Stimulated activated CD4-positive, alpha-beta T cell treated with anti-CD3 and anti-CD28 coated beads, Interleukin-1b, Interleukin-23, amount 100 ng/mL, for 4 hours (primary cell): ENCODE measurements around the gene ASL.
"Not testable (repeated sequence)": the region's sequence is repeated elsewhere in the genome, so short reads cannot be mapped to it uniquely, and the experiment has no call there.

Experiments
- DNase-seq, 2 donors: peaks; one replicate each; pipeline ENCODE4 v3.0.0-alpha.2; 2020; ENCODE audit warnings: low read depth in 2 of 2

ASL gene

GRCh38 chr7:66075590-66076461, at the start of gene ASL:
Gene ASL, plus strand, starts transcription at chr7:66075819. Its CDS starts 263 bp downstream, at chr7:66076082.
- DNase-seq = peak; percentile 74 to 86

- DNase-seq = not testable (repeated sequence)
These were observed 47.3 kb upstream of the ASL start for GRCh38 chr7:66028342-66028741.

- DNase-seq = no peak
These were observed 41.9 kb upstream of the ASL start for GRCh38 chr7:66033471-66034385.

- DNase-seq = not testable (repeated sequence)
These were observed 41.1 kb upstream of the ASL start for GRCh38 chr7:66034436-66035010.

- DNase-seq = no peak
These were observed 39.2 kb upstream of the ASL start for GRCh38 chr7:66036382-66036781.

GRCh38 chr7:66036788-66037187, 38.8 kb upstream of the ASL start:
- DNase-seq = no peak

- no peak for DNase-seq
These were observed 36.4 kb upstream of the ASL start for GRCh38 chr7:66039094-66039670.

GRCh38 chr7:66043681-66044497, 31.7 kb upstream of the ASL start:
- peak; percentile 6 to 17 for DNase-seq

GRCh38 chr7:66044498-66044854, 31.1 kb upstream of the ASL start:
- DNase-seq = not testable (repeated sequence)

- no peak for DNase-seq
These were observed 28.2 kb upstream of the ASL start for GRCh38 chr7:66047426-66047825.

GRCh38 chr7:66049886-66050285, 25.7 kb upstream of the ASL start:
- not testable (repeated sequence) for DNase-seq

GRCh38 chr7:66050337-66050957, 25.2 kb upstream of the ASL start:
- no peak for DNase-seq

GRCh38 chr7:66050990-66051448, 24.6 kb upstream of the ASL start:
- DNase-seq = no peak

- no peak for DNase-seq
These were observed 23.2 kb upstream of the ASL start for GRCh38 chr7:66052447-66052846.

GRCh38 chr7:66054063-66054462, 21.6 kb upstream of the ASL start:
- DNase-seq = no peak

GRCh38 chr7:66055321-66055956, 20.2 kb upstream of the ASL start:
- DNase-seq = no peak

- no peak for DNase-seq
These were observed 14.8 kb upstream of the ASL start for GRCh38 chr7:66060796-66061195.

GRCh38 chr7:66069732-66070131, 5.9 kb upstream of the ASL start:
- DNase-seq = no peak

GRCh38 chr7:66070222-66070621, 5.4 kb upstream of the ASL start:
- DNase-seq = no peak

GRCh38 chr7:66072208-66072607, 3.4 kb upstream of the ASL start:
- not testable (repeated sequence) for DNase-seq
